HL-60/S4 treated with phorbol 12-myristate 13-acetate at 8.2 ng/mL for 4 days and 3 days (cell line): ENCODE data around the gene ARHGEF12.

Source experiments
- in situ Hi-C: fragments of 300-500 bp; cut with MboI; formaldehyde crosslinking; loops from 2 replicates; pipeline ENCODE4 v1.15.0; 2022; ENCODE audit warnings: low sequenced_read_pairs

The ARHGEF12 gene

DNA sequence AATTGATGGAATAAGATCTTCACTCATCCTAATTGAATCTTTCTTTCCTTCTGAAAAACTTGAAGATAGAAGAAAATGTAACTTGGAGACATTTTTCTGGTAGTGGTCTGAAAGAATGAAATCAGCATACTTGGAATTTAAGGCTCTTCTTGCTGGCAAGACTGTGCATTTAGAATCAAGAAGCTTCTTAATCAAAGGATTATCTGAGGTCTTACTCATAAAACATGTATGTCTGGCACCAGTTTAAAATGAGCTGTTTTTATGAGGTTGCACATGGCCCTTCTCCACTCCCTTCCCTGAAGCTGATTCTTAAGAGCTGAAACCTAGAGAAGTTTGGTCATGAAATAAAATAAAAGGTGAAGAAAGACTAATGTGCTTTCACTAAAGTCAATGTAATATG lies 77.3 kb downstream of the ARHGEF12 start:
- in situ Hi-C loops: loop anchor here (25.0 kb wide), 1 partner anchor 99 kb away; the partner anchor contains the start of gene GRIK4

DNA sequence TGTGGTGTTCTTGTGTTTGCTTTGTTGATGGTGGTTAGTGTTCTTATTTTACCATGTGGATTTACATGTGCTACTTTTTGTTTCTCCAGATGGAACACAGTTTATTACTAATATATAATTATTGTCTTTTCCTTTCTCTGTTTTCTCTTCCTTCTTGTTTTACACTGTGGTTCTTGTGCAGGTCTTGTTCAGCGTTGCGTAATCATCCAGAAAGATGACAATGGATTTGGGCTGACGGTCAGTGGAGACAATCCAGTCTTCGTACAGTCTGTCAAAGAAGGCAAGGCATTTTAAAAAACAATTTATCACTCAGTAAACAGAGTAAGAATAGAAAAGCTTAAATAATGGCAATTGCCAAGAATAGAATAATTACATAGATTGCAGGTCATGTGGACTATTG lies 84.4 kb downstream of the ARHGEF12 start:
- in situ Hi-C loops: loop anchor here (25.0 kb wide), 1 partner anchor 92 kb away; the partner anchor contains the start of gene GRIK4

DNA sequence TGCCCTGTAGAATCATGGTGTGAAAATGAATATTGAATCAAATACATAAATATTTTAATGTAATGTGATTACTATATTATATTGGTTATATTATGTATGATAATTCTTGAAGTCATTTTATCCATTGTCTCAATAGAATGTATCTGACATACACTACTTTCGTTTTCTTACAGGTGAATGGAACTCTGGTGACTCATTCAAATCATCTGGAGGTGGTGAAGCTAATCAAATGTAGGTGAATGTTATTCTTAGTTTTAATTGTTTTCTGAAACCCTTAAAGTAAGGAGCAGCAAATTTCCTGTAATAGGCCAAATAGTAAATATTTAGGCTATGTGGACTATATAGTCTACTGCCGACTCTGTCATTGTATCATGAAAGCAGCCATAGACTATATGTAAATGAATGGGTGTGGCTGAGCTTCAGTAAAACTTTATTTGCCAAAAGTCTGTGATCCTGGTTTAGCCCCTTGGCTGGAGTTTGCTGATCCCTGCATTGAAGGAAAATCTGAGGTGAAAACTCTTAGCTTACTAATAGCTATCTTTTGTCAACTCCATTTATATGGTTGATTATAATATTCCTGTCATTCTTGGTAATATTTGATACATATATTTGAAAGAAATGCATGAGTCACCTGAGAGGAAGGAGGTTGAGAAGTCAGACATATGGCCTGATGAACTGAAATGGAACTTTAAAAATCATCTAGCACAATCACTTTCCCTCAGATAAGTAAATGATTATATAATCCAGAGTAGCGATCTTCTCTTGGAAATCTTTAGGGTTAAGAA lies 88.2 kb downstream of the ARHGEF12 start:
- in situ Hi-C loops: loop anchor here (25.0 kb wide), 1 partner anchor 88 kb away; the partner anchor contains the start of gene GRIK4

DNA sequence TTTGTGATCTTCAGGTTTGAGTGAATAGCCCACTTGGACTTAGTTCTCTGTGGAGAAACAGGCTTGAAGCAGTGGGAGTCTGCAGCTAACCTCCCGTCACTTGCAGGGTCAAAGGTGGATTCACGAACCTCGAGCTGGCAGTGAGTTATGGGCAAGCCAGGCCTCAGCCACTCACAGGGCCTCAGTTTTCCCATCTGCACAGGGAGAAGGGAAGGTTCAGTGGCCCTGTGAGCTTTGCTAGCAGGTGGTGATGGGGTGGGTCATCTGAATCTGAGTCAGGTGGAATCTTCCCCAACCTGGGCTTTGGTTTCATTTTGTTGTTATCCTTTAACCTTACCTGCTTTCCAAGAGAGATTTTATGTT lies 88.7 kb downstream of the ARHGEF12 start:
- in situ Hi-C loops: loop anchor here (25.0 kb wide), 1 partner anchor 87 kb away; the partner anchor contains the start of gene GRIK4

DNA sequence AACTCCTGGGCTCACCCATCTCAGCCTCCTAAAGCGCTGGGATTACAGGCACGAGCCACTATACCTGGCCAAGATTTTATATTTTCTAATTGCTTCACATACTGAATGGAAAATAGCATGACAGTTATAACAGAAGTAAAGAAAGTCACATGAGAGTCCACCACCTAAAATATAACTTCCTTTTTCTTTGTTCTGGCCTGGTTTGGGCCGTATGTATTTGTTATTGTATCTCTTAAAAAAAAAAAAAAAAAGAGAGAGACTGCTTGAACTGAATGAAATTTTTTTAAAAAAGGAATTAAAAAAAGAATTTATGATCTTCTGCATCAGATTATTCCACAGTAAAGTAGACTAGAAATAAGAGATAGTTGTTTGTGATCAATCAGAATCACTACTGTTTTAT lies 89.3 kb downstream of the ARHGEF12 start:
- in situ Hi-C loops: no loop called here

DNA sequence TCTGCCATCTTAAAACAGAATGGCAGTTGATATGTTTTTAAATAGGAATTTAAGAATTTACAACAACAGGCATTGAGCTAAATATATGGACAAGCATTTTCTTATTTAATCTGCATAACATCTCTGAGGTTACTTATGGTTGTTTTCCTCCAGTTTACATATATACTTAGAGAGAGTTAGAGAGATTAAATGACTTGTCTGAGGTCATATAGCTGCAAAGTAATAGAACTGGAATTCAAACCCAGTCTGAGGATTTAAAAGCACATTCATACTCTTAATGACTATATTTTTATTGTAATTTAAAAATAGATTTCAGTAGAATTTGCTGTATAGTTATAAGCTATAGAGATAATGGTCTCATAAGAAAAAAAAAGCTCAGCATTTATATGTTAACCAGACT lies 93.9 kb downstream of the ARHGEF12 start:
- in situ Hi-C loops: no loop called here

DNA sequence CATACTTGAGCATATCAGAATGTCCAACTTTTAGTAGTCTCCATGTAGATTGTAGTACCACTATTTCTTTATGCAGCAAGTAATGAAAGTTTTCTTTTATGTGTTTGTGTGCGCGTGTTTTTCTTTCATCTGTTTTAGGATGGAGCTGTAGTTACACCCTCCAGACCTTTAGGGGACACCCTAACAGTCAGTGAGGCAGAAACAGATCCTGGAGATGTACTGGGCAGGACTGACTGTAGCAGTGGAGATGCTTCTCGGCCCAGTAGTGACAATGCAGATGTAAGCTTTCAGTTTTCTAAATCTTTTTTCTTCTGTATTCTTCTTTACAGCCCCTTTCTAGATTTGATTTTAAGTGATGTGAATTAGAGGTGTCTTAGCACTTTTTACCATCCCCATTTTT lies 95.4 kb downstream of the ARHGEF12 start:
- in situ Hi-C loops: no loop called here

DNA sequence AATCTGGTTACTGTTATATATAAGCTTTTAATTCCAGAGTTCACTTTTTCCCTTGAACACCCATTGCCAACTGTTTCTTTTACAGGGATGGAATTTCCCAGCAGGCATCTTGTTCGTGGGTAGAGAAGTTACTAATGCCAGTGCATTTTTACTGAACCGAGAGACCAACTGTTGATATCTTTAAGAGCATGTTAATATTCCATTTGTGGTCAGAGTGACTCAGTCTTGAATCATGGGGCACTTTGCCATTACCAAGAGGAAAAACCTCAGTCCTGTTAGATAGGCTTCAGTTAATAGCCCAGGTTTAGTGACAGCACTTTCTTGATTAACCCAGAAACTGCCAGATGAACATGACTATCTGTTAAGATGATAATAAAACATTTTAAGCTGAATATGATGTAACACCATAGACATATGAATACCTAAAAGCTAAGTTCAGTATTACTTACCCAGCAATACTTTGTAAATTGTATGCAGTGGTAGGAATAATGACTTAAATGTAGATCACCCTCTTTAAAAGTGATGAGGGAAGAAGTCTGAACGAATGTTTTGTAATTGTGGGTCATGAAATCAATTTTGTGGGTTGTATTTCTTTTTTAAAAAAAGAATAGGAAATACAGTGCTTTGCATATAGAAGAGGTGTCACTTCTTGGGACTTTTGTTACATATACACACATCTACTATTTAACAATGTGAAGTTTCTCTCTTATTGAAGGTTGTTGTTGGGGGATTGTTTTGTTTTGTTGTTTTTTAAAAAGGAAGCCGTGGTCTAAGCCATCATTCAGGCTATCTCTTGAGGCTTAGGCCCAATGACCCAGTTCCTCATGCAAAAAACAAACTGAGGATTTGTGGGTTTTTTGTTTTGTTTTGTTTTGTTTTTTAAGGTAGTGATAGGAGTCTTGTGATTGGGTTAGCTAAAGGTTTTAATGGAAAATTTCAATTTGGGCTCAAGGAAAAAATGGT lies 96.1 kb downstream of the ARHGEF12 start:
- in situ Hi-C loops: no loop called here

DNA sequence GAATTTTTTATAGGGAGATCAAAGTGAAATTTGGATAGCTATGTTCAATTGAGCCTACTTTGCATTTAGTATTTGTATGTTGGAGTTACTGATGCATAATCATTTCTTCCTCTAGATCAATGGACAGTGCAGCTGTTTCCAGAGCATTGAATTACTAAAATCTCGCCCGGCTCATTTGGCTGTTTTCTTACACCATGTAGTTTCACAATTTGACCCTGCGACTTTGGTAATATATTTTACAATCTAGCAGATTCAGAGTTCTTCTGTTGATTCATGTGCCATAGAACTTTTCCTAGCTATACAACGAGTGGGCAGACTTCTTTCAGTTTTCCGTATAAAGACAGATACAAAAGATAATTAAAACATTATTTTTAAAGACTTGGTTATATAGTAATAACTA lies 105.4 kb downstream of the ARHGEF12 start:
- in situ Hi-C loops: no loop called here

DNA sequence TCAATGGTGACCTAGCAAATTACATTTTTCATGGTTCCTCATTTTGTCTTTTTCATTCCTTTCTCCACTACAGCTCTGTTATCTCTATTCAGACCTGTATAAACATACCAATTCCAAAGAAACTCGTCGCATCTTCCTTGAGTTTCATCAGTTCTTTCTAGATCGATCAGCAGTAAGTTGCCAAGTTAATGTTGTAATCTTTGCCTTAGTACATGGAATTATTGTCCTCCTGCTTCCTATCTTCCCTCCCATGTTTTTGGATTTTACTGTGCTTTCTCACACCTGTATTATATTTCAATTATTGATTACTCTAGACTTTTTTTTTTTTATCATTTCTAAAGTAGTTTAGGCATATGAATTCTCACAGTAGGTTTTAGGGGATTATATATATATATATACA lies 105.8 kb downstream of the ARHGEF12 start:
- in situ Hi-C loops: no loop called here

DNA sequence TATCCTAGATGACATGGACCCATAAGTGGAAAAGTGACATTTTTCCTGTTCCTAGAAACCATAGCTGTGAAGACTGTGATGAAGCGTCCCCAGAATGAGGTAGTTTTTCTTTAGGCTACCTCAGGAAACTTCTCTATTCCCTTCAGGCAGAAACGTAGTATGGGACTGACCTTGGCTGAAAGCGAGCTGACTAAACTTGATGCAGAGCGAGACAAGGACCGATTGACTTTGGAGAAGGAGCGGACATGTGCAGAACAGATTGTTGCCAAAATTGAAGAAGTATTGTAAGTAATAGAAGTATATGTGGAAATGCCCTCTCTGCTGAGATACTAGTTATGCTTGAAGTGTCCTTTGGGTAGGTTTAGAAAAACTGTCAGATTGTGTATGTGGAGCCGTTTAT lies 110.6 kb downstream of the ARHGEF12 start:
- in situ Hi-C loops: no loop called here

DNA sequence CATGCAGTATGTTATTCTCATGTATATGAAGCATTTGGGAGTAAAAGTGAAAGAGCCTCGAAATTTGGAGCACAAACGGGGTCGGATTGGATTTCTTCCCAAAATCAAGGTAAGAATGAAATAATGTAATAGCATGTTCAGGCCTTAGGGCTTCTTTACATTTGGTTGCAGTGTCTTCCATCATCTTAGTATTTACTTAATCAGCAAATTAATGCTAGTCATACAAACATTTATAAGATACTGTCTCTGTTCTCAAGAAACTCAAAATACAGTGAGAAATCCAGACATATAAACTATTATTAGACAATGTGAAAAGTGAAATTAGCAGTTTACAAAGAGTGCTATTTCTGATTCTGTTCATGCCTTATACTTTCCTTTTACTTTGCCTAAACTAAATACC lies 112.0 kb downstream of the ARHGEF12 start:
- in situ Hi-C loops: no loop called here

DNA sequence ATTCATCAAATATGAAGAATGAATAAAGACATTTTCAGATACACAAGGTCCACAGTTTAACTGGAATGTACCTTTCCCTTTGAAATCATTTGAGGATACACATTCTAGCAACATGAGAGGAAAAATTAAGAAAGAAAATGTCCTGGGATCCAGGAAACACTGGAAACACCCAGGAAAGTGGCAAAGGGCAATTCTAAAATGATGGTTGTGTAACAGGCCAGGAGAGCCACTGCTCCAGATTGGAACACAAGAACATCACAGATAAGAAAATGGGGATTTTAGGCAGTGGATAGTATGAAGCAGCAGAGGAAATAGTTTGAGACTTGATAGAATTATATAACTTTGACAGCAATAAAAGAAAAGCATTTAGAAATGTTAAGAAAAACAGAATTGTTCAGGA lies 119.3 kb downstream of the ARHGEF12 start:
- in situ Hi-C loops: no loop called here

DNA sequence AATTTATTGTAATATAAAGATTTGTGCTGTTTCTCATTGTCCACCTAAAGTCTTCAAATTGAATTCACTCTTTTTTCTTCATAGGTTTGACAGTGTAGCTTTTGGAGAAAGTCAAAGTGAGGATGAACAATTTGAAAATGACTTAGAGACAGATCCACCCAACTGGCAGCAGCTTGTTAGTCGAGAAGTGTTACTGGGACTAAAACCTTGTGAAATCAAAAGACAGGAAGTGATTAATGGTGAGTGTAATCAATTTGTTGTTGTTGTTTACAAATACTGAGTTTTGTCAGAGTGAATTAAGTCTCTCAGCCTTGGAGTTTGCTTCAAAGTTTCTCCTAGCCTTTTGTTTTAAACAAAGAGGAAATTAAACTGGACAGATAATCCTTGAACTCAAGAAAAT lies 121.8 kb downstream of the ARHGEF12 start:
- in situ Hi-C loops: no loop called here

DNA sequence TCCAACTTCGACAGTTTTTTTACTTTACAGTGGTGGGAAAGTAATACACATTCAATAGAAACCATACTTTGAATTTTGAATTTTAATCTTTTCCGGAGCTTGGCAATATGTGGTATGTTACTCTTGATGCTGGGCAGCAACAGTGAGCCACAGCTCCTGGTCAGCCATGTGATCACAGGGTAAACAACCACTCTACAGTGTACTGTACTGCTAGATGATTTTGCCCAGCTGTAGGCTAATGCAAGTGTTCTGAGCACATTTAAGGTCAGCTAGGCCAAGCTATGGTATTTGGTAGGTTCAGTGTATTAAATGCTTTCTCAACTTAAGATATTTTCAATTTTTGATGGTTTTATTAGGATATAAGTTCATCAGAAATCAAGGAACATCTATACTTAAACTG lies 126.6 kb downstream of the ARHGEF12 start:
- in situ Hi-C loops: no loop called here

DNA sequence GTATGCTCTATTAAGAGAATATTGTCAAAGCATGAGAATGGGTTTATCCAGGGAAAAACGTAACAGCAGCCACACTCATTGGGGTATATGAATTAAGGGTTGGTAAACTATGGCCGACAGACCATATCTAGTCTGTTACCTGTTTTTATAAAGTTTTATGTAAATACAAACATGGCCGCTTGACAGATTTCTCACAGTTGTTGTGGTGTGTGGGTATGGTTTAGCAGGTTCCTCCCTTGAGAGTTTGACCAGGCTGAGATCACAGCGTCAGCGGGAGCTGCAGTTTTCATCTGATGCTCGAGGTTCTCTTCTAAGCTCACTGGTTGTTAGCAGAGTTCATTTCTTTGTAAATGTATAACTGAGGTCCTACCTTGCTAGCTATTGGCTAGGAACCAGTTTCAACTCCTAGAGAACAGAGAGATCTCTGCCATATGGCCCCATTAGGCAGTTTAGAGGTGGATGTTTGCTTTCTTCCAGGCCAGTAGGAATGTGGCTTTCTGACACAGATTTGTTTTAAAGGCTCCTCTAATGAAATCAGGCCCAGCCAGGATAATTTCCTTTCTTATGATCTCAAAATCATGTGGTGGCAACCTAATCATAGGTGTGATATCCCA lies 129.8 kb downstream of the ARHGEF12 start:
- in situ Hi-C loops: no loop called here

DNA sequence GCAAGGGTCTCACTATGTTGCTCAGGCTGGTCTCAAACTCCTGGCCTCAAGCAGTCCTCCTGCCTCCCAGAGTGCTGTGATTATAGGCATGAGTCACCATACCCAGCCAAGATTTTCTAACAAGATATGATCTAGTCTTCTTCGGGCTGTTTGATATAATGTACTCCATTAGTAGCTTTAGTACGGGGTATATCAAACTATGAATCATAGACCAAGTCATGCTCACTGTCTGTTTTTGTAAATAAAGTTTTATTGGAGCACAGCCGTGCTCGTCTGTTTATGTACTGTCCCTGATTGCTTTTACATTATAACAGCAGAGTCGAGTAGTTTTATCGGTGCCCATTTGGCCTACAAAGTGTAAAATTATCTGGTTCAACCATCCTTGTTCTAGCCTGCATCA lies 131.4 kb downstream of the ARHGEF12 start:
- in situ Hi-C loops: no loop called here

DNA sequence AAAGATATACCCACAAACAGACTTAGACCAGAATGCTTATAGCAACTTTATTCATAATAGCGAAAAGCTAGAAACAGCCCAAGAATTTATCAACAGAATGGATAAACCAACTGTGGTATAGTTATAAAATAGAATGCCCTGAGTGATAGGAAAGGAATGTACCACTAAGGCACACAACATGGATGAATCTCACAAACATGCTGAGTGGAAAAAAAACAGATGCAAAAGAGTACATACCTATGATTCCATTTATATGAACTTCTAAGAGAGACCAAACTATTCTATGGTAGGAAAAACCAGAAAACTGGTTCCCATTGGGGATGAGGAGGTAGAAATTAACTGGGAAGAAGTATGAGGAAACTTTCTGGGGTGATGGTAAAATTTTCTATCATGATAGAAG lies 134.9 kb downstream of the ARHGEF12 start:
- in situ Hi-C loops: no loop called here

DNA sequence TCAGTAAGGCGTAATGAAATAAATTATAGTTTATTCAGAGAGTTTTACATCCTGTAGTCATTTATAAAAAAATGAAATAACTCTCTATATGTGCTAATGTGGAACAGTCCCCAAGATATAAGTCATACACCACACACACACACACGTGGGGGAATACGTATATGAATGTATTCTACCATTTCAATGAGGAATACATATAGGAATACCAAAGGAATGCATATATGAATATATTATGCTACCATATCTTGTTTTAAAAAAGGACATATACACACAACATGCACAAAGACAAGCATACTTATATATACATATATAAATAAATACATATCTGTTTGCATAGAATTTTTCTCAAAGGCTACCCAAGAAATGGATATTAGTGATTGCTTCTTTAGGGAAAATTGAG lies 135.8 kb downstream of the ARHGEF12 start:
- in situ Hi-C loops: no loop called here

DNA sequence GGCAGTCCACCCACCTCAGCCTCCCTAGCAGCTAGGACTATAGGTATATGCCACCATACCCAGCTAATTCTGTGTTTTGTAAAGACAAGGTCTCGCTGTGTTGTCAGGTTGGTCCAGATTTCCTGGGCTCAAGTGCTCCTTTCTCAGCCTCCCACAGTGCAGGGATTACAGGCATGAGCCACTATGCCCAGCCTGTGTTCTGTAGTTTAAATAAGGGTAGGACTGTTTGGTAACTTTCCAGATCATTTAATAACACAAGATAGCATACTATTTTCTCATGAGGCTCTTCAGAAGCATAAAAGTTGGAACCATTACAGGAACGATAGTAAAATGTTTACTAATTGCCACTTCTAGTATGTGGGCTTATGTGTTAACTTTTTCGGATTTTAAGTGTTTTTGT lies 137.3 kb downstream of the ARHGEF12 start:
- in situ Hi-C loops: no loop called here

DNA sequence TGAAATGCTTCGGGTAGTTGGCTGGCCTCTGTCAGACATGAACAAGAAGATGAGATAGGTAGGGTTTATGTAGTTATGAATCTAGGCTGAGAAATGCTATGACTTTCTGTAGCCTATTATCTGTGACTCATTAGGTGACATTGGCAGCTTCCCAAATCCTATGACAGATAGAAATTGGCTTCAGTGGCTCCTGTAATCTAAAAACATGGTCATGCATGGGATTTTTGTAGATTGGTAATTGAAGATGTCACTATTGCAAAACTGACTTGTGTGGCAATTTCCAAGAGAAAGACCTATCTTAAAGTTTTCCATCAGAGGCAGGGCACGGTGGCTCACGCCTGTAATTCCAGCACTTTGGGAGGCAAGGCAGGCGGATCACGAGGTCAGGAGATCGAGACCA lies 145.9 kb downstream of the ARHGEF12 start:
- in situ Hi-C loops: no loop called here
